Colon (tissue), 2 donors: ENCODE measurements around the gene ZGLP1.
"Not testable (repeated sequence)": the region's sequence is repeated elsewhere in the genome, so short reads cannot be mapped to it uniquely, and the experiment has no call there.

Source experiments
- FAIRE-seq: peaks from 2 replicates; lab custom pipeline; 2012; peaks lifted over from hg19 to GRCh38; lab: Jason Lieb, UNC
- donor health status: control.
- donor health status: control.

The ZGLP1 gene

GRCh38 chr19:10293637-10294367, 15.8 kb downstream of the ZGLP1 start:
- no peak for FAIRE-seq

- FAIRE-seq = no peak
These were observed 16.6 kb downstream of the ZGLP1 start for GRCh38 chr19:10292789-10293636.

- no peak for FAIRE-seq
These were observed 17.3 kb downstream of the ZGLP1 start for GRCh38 chr19:10292206-10292788.

GRCh38 chr19:10291554-10292205, 17.9 kb downstream of the ZGLP1 start:
- no peak for FAIRE-seq

GRCh38 chr19:10290876-10291553, 18.6 kb downstream of the ZGLP1 start:
- FAIRE-seq = no peak

- FAIRE-seq = no peak
These were observed 19.2 kb downstream of the ZGLP1 start for GRCh38 chr19:10290357-10290875.

GRCh38 chr19:10289836-10290356, 19.7 kb downstream of the ZGLP1 start, which contains the start of gene ICAM5:
Gene ICAM5 (plus strand): TSS chr19:10289952. CDS start chr19:10290044, 92 bp downstream.
- FAIRE-seq = no peak

- no peak for FAIRE-seq
These were observed 20.3 kb downstream of the ZGLP1 start for GRCh38 chr19:10289167-10289835.

GRCh38 chr19:10288662-10289166, 20.9 kb downstream of the ZGLP1 start:
- no peak for FAIRE-seq

- FAIRE-seq = no peak
These were observed 22.5 kb downstream of the ZGLP1 start, which contains the start of gene ICAM4 for GRCh38 chr19:10286803-10287737. Gene ICAM4 (plus strand): TSS chr19:10286955. CDS start chr19:10287013, 58 bp downstream.

- no peak for FAIRE-seq
These were observed 24.2 kb downstream of the ZGLP1 start for GRCh38 chr19:10285393-10285792.

GRCh38 chr19:10284960-10285278, 24.7 kb downstream of the ZGLP1 start:
- FAIRE-seq = no peak

- FAIRE-seq = no peak
These were observed 25.3 kb downstream of the ZGLP1 start for GRCh38 chr19:10284065-10284959.

- FAIRE-seq = no peak
These were observed 26.1 kb downstream of the ZGLP1 start for GRCh38 chr19:10283301-10284064.

- not testable (repeated sequence) for FAIRE-seq
These were observed 27.6 kb downstream of the ZGLP1 start for GRCh38 chr19:10282043-10282442.

- FAIRE-seq = no peak
These were observed 29.7 kb downstream of the ZGLP1 start for GRCh38 chr19:10279737-10280442.

- no peak for FAIRE-seq
These were observed 30.7 kb downstream of the ZGLP1 start for GRCh38 chr19:10278935-10279334.
